Nucleus accumbens (tissue), 56 donors: Measurements from ENCODE around the gene CAMK2N1.
"Not testable (repeated sequence)": the region's sequence is repeated elsewhere in the genome, so short reads cannot be mapped to it uniquely, and the experiment has no call there.

ENCODE experiments used
- DNase-seq, 56 donors: peaks; one replicate each; lab custom pipeline; 2025; lab: John Stamatoyannopoulos, UW

The CAMK2N1 gene

DNA sequence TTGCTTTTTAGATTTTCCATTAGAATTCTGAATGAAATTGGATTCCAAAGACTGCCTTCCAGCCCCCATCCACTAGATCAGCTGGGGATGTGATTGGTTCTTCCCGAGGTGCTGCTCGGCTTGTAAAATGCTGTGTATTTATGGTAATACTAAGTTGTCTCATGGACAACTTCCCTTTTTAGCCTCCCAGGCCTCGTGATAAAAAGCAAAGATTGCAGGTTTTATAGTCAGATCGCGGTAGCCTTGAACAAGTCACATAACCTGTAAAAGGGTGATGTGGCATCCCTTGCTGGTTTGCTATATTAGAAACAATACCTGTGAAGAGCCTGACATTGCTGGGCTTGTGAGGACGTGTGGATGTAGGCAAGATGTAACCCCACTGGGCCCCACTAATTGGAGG is 11.5 kb upstream of the CAMK2N1 start:
- DNase-seq = no peak

DNA sequence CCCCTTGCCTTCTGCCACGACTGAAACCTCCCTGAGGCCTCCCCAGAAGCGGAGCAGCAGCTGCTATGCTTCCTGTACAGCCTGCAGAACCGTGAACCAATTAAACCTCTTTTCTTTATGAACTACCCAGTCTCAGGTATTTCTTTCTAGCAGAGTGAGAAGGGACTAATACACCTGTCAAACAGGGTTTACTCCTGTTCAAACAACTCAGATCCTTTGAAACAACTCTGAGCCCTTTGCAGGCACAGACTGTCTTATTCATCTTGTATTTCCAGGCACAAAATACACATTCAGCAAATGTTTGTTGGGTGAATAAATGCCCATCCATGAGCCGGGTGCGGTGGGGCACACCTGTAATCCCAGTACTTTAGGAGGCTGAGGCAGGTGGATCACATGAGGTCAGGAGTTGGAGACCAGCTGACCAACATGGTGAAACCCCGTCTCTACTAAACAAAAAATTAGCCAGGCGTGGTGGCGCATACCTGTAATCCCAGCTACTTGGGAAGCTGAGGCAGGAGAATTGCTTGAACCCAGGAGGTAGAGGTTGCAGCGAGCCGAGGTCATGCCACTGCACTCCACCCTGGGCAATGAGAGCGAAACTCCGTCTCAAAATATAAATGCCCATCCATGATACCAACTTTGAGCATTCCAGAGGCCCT is 10.8 kb upstream of the CAMK2N1 start:
- not testable (repeated sequence) for DNase-seq

DNA sequence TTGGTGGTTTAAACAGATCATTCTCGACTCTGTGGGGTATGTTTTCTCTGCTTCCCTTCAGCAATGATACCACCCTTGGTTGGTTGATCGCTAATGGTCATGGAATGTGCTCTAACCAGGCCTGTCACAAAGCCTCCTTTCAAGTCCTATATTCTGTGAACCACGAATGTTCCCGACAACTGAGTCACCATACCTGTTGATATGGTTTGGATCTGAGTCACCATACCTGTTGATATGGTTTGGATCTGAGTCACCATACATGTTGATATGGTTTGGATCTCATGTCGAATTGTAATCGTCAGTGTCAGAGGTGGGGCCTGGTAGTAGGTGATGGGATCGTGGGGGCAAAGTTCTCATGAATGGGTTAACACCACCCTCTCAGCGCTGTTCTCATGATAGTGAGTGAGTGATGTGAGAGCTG is 10.2 kb upstream of the CAMK2N1 start:
- DNase-seq = no peak

DNA sequence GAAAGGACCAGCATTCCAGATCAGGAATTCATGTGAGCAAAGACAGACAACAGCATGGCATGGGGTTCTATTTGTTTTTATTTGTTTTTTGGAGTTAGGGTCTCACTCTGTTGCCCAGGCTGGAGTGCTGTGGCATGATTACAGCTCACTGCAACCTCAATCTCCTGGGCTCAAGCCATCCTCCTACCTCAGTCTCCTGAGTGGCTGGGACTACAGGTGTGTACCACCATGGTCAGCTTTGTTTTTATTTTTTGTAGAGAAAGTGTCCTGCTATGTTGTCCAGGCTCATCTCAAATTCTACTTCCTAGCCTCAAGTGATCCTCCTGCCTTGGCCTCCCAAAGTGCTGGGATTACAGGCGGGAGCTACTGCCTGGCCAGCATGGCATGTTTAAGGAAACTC is 9.7 kb upstream of the CAMK2N1 start:
- DNase-seq = no peak

DNA sequence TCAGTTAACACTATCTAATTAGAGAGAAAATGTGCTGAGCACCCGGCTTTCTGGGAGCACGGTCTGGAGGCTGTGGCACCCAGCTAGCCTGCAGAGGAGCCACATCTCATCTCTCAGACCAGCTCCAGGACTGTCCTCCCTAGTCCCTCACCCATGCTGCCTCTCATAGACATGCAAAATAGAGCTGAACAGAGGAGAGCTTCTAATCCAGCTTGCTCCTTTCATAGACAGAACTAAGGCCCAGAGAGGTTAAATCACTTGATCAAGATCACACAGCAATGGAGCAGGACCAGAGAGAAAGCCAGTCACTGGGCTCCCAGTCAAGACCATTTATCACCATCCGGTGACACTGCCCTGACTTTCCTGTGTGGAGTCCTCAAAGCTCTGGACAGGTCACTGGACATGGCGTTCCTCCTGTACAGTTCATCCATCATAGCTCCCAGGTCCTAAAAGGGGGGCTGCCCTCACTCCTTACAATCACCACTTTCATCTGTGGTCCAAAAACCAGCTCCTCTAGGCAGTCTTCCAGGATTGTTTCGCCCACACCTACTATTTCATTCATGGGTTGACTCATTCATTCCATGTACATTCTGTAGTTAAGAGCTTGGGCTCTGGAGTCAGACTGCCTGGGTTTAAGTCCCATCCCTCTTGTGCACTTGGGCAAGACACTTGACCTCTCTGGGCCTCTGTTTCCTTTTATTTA is 8.8 kb upstream of the CAMK2N1 start:
- DNase-seq = no peak

DNA sequence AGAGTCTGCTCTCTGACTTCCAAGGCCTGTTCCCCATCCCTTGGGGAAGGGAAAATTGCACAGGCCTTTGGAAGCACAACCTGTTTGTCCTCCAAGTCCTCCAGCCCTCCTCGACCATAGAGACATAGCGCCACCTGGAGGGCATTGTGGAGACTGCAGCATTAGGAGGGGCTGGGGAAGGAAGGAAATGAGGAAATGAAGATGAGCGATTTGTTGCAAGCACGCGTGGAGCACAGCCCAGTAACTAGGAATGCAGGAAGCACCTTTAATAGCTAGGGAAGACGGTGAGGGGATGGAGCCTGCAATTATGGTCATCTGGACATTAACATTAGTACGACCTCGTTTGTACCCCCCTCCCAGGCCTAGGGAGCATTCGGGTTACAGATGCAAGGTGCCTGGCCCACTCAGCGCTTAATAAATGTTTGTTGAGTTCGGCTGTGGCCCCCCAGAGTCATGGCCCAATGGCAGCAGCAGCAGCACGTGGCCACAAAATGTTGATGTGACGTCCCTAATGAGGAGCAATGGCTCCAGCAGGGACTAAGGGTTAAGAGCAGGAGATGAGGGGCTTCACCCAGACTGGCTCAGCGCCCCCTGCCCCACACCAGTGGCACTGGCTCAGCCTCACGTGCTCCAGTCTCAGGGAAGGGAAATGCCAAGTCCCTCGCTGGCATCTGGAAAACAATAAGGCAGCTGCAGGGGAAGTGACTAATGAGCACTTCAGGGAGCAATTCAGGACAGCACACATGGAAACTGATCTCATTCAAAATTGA is 8.0 kb upstream of the CAMK2N1 start:
- peak in 52 of 56 donors; percentile 30 to 91 (median 74) for DNase-seq

DNA sequence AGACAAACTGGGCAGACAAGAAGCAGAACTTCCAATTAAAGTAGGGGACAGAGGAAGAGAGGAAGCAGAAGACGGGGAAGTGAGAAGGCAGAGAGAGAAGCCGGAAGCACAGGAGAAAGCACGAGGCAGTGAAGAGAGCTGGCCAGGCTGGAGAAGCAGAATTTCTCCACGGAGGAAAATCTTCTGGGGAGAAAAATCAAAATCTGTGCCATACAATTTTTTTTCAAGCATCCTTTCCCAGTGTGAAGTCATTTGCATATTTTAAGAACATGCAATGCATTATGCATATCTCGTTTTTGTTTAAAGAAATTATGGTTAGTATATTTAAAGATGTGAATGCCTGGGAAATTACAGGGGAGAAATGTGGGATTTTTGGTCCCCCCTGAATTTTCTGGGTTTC is 7.3 kb upstream of the CAMK2N1 start:
- no peak for DNase-seq

DNA sequence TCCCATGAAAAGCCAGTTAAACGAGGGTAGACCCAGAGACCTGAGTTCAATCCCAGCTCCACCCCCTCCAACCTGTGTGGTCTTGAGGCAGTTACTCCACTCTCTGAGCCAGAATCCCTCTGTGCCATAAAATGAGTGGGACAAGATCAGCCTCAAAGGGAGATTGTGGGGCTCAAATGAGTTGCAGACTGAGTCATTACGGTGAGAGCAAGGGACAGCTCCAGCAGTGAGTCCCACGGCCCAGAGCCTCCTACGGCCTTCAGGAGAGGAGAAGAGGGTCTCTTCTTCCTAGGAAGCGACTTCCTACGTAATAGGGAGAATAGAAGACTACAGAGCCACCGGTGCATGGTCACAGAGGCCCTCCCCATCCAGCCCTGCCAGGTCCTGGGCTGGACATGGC is 6.7 kb upstream of the CAMK2N1 start:
- no peak for DNase-seq

DNA sequence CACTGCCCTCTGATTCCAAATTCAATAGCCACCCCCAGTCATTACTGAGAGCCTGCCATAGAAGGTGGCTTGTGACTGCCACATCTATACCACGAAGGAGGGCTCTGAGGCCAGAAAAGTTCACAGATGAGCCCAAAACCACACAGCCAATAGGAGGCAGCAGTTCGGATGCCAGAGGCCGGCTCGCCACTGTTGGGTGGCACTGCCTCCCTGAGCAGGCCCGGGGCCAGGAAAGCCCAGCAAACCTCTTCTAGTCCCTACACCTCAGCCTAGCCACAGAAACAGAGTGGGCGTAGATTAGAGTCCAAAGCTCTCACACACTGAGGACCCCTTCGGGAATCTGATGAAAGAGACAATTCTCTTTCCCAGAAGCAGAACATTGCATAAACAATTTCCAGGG is 5.9 kb upstream of the CAMK2N1 start:
- no peak for DNase-seq

DNA sequence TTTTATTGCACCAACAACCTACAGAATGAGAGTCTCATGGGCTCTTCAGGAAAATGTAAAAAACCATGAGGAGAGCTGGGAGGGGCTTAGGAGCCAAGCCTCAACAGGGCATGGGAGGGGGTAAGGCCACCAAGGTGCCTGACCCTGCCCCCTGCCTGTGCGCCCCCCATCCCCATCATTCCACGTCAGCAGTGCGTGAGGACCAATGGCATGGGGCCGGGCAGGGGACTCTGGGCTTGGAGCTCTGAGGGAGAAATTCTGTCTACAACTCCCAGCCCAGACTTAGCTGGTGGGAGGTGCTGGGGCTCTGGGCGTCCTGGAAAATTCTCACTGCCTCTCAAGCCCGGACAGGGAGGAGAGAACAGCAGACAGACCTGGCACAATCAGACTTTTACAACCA is 5.2 kb upstream of the CAMK2N1 start:
- no peak for DNase-seq

DNA sequence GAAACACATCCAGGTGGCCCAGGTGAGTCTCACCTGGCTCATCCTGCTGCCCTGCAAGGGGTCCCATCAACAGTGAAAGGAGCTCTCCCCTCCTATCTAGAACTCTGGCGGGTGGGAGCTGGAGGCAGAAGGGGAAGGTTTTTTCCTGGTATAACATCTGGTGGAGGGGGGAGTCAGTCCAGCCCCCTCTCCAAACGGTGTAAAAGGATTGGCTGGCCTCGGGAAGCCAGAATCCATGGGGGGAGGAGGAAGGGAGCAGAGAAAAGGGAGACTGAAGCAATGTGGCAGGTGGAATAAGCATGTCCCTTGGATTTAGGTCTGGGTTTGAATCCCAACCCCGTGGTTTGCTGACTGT is 1.2 kb upstream of the CAMK2N1 start:
- DNase-seq = peak in 3 of 56 donors; percentile 20 to 27 (median 25)

DNA sequence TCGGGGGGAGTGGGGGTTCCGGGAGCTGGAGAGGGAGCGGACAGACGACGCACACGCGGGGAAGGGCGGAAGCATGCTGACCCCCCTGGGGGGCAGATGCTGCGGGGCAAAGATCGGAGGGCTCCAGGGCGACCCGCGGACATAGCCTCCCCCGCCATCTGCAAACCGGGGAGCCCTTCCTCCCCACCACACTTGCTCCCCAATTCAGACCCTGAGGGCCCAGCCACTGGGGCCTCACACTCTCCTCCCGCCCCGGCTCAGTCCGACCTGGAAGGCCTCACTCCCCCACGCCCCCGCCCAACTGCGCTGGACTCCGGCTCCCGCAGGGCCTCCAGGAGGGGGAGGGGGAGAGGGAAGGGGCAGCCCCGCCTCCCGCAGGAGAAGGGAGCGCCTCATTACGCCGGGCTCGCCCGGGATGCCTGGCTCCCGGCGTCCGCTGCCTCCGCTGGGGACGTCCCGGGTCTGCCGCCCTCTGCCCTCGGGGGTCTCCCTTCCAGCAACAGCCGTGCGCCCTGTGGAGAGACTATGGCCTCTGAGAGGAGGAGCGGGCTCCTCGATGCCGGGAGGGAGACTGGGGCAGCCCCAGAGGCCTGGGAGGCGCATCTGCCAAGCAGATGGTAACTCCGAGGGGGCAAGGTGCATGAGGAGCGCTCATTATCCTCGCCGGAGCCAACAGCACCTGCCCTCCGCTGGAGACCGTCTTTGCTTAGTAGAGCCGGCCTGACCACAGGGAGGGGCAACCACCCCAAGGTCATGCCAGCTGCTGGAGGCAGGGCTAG is 636 bp upstream of the CAMK2N1 start:
- DNase-seq = peak in 54 of 56 donors; percentile 39 to 87 (median 72)

DNA sequence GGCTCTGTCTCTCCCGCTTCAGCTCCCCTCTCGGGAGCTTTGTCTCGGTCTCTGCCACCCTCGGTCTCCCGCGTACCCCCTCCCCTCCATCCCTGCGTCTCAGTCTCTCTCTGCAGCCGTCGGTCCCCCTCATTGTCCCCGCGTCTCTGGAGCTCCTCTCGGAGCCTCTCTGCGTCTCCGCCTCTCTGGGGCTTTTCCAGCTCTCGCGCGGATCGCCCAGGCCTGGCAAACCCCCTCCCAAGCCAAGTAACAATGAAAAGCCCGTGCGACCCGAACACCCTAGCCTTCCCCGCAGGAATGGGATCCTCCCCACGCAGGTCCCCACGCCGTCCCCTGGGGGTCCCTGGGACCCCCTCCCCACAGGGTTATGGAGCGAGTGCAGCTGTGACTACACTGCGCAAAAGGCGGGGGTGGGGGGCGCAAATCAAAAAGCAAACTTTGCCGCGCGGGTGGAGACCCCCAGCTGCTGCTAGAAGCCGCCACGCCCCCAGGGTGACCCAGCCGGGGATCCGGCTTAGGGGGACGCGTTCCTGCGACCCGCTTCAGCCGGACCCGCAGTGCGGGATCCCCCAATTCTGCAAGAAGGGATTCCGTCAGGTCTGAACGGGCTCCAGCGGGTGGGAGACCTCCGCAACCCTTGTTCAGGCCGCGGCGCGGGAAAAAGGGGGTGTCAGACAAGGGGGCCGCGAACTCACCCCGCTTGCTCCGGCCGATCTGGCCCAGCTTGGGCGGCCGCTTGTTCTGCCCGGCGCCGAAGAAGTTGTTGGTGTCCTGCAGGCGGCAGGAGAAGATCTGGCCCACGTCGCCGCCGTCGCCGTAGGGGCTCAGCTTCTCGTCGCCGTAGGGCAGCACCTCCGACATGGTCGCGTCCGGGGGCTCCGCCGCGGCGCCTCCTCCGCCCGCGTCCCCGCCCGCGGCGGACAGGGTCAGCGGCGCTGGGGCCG is 1.2 kb downstream of the CAMK2N1 start:
- DNase-seq = peak in 19 of 56 donors; percentile 18 to 60 (median 44)

DNA sequence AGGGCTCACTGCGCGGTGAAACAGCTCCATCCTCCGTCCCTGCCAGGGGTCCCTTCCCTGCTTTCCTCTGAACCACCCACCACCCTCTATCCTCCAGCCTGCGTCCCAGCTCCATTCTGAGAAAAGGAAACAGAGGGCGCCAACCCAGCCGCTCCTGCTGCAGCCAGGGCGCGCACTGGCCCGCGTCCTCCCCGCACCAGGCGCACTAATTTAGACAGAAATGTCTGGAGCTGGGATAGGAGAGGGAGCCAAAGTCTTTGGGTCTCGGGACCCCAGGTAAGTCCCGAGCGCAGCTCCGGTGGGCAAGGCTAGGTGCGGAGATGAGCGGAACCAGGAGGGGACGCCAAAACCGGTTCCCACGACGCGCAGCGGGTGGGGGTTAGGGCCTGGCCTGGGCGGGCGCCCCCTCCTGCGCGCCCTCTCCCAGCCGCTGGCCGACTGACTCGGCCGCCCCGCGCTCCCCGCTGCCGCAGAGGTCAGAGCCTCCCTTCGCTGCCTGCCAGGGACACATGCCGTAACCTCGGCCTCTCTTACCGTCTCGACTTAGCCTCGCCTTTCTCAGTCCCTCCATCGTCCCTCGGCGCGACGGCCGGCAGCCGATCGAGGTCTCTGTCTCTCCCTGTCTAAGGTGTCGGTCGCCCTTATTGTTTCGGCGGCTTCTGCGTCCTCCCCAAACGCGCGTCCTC is 2.0 kb downstream of the CAMK2N1 start:
- DNase-seq = peak in 39 of 56 donors; percentile 14 to 80 (median 57)

DNA sequence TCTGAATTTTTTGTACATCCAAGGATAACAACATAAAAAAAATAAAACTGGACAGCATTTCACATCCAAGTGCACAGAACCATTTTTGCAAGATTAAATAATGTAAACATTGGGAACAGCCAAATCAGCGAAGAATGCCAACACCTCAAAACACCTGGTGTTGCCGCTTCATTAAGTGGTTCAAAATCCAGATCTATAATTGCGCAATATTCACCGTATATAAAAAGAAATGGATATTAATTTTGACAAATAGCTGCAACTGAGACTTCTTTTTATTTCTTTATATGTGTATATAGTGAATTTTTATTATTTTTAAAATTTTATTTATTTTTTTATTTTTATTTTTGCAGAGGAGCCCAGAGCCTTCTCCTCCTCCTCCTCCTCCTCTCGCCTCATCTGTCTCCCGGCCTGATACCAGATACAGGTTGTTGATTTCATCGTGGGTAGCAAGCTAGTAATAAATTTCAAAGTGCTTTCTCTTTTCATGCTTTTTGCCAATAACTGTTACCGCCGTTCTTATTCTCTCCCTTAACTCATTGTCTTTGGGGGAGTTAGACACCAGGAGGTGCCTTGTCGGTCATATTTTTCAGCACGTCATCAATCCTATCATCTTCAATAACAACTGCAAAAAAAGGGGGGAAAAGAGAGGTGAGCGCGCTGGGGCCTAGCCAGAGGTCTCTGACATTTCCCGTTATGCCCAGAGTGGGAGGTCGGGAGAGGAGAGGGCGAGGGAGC is 2.7 kb downstream of the CAMK2N1 start:
- no peak for DNase-seq

DNA sequence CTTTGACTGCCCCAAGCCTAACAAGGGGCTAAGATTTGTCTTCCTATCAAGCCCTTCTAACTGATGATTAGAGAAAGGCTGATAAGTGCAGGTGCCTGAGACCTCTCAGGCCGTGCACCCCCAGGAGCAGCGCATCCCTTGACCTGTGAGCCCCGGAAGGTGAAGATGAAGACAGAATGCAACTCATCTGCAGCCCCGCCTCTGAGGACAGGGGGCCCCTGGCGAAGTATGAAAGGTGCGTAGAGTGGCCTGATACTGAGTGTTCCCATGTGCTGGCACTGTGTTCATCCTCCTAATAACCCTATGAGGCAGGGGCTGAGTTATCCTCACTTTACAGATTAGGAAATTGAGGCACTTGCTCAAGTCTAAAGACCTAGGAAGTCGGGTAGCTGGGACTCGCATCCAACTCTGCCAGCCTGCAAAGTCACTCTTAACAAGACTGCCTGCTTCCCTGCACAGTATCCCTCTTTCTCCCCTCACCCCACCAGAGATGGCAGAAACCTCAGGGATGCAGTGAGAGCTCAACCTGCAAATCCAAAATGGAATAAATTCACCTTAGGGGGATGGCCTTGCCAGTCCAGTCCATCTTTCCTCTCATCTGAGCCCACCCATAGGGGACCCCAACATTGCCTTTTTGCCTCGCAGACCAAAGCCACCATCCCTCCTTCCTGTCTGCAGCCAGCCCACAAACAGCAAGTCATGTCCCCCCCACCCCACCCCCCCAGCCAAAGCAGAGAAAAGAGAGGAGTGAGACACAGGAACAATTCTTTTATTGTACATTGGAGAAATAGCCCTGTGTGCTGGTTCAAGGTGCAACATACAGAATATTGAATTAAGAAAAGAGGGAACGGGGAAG is 4.1 kb downstream of the CAMK2N1 start:
- DNase-seq = peak in 3 of 56 donors; percentile 25 to 35 (median 26)

DNA sequence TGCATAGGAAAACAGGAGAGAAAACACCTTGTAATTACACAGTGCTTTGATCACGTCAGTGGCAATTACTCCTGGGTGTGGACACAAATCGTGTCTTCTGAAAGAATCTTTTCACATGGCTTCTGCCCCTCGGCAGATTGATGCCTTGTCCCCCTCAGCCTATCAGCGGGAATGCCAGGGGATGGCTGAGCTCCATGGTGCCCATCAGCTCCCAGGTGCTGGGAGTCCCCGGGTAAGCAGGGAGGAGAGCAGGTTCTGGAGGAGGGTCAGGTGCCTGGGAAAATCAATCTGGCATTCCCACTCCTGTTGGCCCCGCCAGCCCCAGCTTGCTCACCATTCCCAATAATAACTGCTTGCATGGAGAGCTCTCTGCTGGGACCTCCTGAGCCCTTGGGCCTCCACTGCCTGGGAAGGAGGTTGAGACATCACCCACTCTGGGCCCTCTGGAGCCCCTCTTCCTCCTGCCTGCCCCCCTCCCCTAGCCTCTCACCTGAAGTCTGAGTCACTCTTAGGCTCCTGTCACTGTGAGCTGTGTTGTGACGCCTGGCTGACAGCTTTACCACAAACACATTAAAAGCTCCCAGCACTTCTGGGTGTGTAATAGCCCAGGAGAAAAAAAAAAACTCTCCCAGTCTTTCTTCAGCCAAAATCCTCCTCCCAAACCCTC is 4.9 kb downstream of the CAMK2N1 start:
- peak in 5 of 56 donors; percentile 14 to 26 (median 23) for DNase-seq
